Endothelial cell of umbilical vein (primary cell): Measurements from ENCODE around the gene TOB1.

Source experiments
- EZH2 ChIP-seq: IDR thresholded peaks from 2 replicates; pipeline ENCODE4 v1.6.1; 2012; ENCODE audit warnings: borderline replicate concordance, low read depth, mild to moderate bottlenecking, moderate library complexity, low read length, inconsistent platforms; ENCODE audit not compliant: severe bottlenecking
- FOS ChIP-seq: IDR thresholded peaks from 2 replicates; pipeline ENCODE4 v1.6.1; 2011; ENCODE audit warnings: mild to moderate bottlenecking, low read length, moderate library complexity, borderline replicate concordance; ENCODE audit not compliant: insufficient read depth
- JUN ChIP-seq: IDR thresholded peaks from 2 replicates; pipeline ENCODE4 v1.6.1; 2011; ENCODE audit warnings: borderline replicate concordance, low read depth; ENCODE audit not compliant: insufficient read length, insufficient read depth
- MYC ChIP-seq: IDR thresholded peaks from one replicate; pipeline ENCODE4 v1.6.1; 2011; ENCODE audit warnings: mild to moderate bottlenecking, low read depth, low read length
- POLR2A ChIP-seq: IDR thresholded peaks from 2 replicates; pipeline ENCODE4 v1.6.1; 2012; ENCODE audit warnings: low read depth, mild to moderate bottlenecking, control low read depth, low read length
- POLR2AphosphoS5 ChIP-seq: IDR thresholded peaks from 2 replicates; pipeline ENCODE4 v1.6.1; 2012; ENCODE audit warnings: low read depth, mild to moderate bottlenecking, control low read depth, low read length, moderate library complexity; ENCODE audit not compliant: insufficient read depth
- TF ChIP-seq, protein P1 (sequence below), 2 donors: IDR thresholded peaks; 1 replicate in 1 of 2; 2 replicates in 1 of 2; pipeline ENCODE4 v1.5.1; 2011; ENCODE audit warnings: low read length in 2 of 2, mild to moderate bottlenecking in 2 of 2, moderate library complexity in 2 of 2, control low read depth in 1 of 2, inconsistent platforms in 1 of 2, low read depth in 1 of 2; ENCODE audit not compliant: insufficient read depth in 1 of 2; ENCODE audit errors: extremely low read depth in 1 of 2
- TF ChIP-seq, protein P2 (sequence below): IDR thresholded peaks from 2 replicates; pipeline ENCODE4 v1.6.1; 2011; ENCODE audit not compliant: insufficient read depth, insufficient read length

DNA sequence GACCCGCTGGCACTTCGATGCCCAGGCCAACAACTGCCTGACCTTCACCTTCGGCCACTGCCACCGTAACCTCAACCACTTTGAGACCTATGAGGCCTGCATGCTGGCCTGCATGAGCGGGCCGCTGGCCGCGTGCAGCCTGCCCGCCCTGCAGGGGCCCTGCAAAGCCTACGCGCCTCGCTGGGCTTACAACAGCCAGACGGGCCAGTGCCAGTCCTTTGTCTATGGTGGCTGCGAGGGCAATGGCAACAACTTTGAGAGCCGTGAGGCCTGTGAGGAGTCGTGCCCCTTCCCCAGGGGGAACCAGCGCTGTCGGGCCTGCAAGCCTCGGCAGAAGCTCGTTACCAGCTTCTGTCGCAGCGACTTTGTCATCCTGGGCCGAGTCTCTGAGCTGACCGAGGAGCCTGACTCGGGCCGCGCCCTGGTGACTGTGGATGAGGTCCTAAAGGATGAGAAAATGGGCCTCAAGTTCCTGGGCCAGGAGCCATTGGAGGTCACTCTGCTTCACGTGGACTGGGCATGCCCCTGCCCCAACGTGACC is 25.8 kb downstream of the TOB1 start:
- TF ChIP-seq, protein P1, sequence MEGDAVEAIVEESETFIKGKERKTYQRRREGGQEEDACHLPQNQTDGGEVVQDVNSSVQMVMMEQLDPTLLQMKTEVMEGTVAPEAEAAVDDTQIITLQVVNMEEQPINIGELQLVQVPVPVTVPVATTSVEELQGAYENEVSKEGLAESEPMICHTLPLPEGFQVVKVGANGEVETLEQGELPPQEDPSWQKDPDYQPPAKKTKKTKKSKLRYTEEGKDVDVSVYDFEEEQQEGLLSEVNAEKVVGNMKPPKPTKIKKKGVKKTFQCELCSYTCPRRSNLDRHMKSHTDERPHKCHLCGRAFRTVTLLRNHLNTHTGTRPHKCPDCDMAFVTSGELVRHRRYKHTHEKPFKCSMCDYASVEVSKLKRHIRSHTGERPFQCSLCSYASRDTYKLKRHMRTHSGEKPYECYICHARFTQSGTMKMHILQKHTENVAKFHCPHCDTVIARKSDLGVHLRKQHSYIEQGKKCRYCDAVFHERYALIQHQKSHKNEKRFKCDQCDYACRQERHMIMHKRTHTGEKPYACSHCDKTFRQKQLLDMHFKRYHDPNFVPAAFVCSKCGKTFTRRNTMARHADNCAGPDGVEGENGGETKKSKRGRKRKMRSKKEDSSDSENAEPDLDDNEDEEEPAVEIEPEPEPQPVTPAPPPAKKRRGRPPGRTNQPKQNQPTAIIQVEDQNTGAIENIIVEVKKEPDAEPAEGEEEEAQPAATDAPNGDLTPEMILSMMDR (IDR thresholded peaks at IDR 0.05; ENCODE audit: extremely low read depth in 1 of 2, insufficient read depth in 1 of 2, low read depth in 1 of 2, low read length in 2 of 2), result no peak
- TF ChIP-seq EZH2 (no peak), POLR2A (no peak), POLR2AphosphoS5 (no peak), MYC (no peak), JUN (no peak), FOS (no peak)
- TF ChIP-seq, protein P2, sequence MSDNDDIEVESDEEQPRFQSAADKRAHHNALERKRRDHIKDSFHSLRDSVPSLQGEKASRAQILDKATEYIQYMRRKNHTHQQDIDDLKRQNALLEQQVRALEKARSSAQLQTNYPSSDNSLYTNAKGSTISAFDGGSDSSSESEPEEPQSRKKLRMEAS, result no peak
